HPDE6-E6E7 (cell line): Measurements from ENCODE around the gene SDF2L1.
"Not testable (repeated sequence)": the region's sequence is repeated elsewhere in the genome, so short reads cannot be mapped to it uniquely, and the experiment has no call there.

Experiments
- DNase-seq: peaks from one replicate; pipeline ENCODE4 v3.0.0; 2011; ENCODE audit warnings: missing footprints; ENCODE audit errors: extremely low spot score

SDF2L1 gene

DNA sequence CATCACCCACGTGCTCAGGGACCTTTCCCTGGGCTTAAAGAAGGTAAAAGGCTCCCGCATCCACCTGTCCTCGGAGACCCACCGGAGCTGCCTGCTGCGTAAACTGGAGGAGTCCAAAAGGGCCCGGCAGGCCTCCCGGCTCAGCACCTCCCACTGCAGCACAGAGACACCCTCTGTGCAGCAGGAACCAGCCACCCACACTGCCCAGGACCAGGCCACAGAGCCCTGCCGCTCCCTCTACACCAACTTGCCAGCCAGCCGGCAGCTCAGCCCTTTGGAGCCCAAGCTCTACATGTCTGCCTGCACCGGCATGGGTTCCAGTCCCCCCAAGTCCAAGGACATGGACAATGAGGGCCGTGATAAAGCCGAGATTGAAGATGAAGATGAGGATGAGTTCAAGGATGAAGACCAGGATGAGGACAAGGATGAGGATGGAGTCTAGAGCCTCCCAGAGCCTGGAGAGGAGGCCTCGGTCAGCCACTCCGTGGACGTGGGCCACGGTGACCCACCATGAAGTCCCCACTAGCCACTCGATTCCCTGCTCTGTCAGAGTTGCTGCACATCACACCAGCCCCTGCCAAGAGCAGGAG is 5.4 kb upstream of the SDF2L1 start:
- no peak for DNase-seq

DNA sequence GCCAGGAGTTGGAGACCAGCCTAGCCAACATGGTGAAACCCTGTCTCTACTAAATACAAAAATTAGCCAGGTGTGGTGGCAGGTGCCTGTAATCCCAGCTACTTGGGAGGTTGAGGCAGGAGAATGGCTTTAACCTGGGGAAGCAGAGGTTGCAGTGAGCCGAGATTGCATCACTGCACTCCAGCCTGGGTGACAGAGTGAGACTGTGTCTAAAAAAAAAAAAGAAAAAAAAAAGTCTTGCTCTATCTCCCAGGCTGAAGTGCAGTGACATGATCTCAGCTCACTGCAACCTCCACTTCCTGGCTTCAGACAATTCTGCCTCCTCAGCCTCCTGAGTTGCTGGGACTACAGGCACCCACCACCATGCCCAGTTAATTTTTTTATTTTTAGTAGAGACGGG is 4.7 kb upstream of the SDF2L1 start:
- DNase-seq, result not testable (repeated sequence)

DNA sequence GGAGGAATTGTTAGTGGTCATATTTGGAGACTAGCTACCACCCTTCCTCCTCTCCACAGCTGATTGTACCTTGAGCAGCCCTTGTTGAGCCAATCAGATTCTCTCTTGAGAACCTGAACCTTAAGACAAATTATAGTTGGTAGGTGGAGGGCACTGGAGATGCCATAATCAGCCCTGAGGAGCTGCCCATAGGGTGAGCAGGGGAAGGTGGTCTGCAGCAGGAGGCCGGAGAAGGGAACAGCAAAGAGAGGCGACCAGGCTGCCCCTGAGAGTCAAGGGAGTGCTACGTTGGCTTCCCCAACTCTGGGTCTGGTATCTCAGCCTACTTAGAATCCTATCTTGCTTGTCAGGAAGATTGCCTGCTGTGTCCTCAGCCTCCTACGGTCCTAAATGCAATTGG is 2.7 kb upstream of the SDF2L1 start:
- no peak for DNase-seq

DNA sequence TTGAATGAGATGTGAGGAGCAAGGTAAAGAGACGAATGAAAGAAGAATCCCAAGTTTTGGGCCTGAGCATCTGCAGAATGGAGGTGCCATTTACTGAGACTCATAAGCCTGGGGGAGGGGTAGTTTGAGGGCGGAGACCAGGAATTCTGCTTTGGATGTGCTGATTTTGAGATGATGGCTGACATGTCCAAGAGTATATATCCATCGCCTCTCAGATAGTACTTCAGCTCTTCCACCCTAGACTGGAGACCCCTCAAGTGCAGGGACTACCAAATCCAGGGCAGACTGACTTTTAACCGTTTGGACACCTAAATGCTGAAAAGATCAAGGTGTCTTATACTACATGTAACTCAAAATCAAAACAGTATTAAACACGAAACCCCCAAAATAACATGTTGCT is 1.3 kb upstream of the SDF2L1 start:
- DNase-seq, result no peak

DNA sequence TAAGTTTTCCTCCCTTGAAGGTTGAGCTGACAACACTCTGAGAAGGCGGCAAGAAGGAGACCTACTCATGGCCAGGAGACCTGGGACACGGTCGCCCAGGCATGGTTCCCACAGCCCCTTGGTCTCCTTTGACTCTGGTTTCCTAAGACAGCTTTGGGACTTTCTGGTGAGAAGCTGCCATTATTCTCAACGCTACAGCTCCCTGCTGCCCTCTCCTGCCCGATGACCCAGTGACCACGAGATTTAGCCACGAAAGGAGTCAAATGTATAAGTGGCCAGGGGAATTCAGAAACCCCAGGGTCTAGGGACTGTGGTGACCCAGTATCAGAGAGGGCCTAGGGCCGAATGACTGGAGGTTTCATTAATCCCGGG is 699 bp upstream of the SDF2L1 start:
- no peak for DNase-seq

DNA sequence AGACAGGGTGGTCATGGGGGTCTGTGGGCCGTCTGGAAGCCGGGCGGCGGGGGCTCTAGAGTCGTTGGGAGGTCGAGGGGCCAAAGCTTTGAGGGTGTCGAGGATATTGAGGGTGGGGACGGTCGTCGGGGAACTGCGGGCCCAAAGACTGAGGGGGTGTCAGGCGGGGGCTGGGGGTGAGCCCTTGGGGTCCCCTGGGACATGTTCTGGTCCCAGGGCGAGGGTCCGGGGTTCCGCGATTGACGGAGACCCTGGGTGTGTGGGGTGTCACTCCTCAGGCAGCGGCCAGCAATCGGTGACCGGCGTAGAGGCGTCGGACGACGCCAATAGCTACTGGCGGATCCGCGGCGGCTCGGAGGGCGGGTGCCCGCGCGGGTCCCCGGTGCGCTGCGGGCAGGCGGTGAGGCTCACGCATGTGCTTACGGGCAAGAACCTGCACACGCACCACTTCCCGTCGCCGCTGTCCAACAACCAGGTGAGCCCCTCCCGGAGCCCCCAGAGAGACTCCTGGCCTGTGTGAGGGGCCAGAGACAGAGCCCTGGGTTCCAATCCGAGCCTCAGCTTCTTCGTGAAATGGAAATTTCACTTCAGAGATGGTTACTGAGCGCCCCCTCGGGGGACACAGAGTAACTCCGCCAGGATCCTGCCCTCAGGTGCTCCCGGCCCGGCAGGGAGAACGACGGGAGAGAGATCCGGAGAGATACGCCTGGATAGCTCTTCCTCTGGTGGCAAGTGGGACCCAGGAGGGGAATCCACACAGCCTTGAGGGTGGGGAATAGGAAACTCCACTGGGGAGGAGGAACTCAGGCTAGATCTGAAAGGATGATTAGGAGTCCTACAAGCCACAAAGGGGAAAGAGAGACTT is 714 bp downstream of the SDF2L1 start:
- DNase-seq, result no peak

DNA sequence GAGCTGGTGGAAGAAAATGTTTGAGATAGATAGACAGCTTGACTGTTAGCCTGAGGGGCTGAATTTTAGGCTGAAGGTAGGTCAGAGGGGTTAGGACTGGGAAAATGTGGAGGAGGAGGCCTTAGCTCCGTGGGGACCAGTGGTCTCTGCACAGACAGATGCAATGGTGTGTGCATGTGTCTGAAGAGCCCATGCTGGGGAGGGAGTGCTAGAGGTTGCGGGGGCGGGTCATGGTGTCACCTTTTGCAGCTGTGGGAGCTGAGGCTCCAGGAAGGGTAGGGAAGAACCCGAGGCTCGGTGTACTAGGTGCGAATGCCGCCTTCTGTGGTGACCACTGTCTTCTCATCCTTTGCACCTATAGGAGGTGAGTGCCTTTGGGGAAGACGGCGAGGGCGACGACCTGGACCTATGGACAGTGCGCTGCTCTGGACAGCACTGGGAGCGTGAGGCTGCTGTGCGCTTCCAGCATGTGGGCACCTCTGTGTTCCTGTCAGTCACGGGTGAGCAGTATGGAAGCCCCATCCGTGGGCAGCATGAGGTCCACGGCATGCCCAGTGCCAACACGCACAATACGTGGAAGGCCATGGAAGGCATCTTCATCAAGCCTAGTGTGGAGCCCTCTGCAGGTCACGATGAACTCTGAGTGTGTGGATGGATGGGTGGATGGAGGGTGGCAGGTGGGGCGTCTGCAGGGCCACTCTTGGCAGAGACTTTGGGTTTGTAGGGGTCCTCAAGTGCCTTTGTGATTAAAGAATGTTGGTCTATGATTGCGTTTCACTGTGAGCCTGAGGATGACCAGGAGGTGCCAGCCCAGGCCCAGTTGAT is 1.6 kb downstream of the SDF2L1 start:
- no peak for DNase-seq

DNA sequence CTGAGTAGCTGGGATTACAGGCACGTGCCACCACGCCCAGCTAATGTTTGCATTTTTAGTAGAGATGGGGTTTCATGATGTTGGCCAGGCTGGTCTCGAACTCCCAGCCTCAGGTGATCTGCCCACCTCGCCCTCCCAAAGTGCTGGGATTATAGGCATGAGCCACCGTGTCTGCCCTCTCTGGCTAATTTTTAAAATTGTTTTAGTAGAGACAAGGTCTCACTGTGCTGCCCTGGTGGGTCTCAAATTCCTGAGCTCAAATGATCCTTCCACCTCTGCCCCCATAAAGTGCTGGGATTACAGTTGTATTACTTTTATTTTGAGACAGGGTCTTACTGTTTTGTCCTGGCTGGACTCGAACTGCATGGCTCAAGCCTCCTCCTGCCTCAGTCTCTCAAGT is 3.4 kb downstream of the SDF2L1 start:
- DNase-seq, result not testable (repeated sequence)

DNA sequence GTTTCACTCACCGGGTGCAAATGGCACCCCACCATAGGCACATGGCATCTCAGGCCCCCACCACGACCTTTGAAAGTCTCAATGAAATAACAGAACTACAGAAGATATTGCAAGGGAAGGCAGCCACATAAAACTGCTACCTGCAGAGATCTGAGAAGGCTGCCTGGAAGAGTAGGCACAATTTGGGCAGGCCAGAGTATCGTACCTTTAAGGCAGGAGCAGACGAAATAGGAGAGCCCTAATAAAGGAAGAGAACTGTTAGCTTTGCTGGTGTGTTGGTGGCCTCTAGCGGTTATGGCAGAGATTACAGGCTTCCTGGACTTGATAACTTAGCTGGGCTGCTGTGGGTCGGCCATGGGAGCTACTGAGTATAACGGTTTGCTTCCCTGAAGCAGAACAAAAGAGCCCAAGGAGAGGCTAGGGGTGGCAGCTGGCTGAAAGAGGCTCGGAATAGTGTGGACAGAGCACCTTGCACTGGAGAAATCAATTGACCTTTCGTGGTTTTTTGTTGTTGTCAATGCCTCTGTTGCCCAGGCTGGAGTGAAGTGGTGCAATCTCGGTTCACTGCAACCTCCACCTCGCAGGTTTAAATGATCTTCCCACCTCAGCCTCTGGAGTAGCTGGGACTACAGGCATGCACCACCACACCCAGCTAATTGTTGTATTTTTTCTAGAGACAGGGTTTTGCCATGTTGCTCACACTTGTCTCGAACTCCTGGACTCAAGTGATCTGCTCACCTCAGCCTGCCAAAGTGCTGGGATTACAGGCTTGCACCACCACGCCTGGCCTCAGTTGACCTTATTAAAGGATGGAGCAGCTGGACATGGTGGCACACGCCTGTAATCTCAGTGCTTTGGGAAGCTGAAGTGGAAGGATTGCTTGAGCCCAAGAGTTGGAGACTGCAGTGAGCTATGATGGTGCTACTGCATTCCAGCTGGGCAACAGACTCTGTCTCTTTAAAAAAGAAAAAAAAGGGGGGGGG is 4.8 kb downstream of the SDF2L1 start:
- no peak for DNase-seq

DNA sequence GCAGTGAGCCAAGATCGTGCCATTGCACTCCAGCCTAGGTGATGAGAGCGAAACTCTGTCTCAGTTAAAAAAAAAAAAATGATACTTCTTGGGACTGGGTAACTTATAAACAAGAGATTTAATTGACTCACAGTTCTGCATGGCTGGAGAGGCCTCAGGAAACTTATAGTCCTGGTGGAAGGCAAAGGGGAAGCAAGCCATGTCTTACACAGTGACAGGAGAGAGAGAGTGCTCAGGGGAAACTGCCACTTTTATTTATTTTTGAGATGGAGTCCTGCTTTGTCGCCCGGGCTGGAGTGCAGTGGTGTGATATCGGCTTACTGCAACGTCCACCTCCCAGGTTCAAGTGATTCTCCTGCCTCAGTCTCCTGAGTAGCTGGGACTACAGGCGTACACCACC is 8.2 kb downstream of the SDF2L1 start:
- no peak for DNase-seq

DNA sequence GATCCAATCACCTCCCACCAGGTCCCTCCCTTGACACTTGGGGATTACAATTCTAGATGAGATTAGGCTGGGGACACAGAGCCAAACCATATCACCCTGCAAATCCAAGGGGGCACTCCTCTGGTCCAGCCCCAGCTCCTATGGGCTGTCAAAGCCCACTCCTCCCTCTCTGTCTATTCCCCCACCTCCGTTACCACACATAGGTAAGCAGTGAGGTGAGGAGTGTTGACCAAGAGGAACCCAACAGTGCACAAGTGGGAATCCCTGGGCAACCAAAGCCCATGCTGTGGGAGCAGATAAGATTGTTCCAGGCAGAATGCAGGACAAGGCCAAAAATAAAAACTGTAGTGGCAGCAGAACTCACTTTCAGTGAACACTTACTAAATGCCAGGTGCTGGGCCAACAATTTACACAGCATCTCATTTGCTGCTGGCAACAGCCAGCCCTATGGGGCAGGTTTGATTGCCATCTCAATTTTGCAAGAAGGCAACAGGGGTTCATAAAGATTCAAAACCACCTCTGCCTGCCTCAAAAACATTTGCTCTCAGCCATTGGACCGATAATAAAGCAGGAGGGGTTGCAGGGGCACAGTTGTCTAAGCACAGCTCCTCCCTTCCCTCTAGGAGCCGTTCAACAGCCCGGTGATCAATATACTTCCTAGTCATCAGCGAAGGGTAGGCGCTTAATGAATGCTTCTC is 8.9 kb downstream of the SDF2L1 start:
- DNase-seq, result no peak

DNA sequence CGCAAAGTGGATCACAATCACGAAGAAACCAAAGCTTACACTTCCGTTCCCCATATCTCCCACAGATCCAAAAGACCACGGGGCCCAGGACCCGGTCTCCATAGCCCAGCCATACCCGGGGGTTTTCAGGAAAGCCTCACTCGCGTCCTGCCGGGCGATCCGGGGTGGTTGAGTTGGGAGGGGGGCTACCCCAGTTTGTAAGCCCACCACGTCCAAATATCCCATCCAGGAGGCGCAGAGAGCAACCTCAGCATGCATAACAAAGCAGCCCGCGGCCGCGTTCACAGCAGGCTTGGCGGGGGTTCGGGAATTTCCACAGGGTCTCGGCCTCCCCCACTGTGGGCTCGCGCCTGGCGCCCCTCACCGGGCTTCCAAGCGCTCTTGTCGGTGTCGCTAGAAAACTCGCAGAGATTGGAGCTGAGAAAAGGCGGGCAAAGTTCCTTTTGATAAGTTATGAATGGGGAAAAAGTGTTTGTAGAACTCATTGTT is 9.5 kb downstream of the SDF2L1 start:
- no peak for DNase-seq

DNA sequence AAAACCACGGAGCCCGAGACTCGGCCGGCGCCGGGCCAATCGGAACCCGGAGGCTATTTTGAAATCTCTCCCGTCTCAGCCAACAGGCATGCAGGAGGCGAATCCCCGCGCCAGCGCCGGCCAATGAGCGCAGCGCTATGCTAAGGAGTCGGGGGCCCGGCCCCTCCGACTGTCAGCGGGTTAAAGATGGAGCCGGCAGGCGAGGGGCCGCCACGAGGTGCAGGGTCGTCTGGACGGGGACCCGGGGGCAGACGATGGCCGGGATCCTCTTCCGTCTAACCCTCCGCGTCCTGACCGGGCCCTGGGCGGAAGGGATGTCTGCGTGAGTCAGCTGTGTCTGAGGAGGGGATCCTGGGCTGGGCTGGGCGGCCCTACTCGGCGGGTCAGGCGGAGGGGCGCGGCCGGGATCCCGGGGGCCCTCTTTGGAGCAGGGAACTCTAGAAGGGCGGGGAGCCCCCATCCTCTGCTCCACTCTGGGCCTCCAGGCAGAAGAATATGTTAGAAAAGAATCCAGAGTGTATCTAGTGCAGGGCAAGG is 10.0 kb downstream of the SDF2L1 start:
- DNase-seq, result peak; percentile 85

DNA sequence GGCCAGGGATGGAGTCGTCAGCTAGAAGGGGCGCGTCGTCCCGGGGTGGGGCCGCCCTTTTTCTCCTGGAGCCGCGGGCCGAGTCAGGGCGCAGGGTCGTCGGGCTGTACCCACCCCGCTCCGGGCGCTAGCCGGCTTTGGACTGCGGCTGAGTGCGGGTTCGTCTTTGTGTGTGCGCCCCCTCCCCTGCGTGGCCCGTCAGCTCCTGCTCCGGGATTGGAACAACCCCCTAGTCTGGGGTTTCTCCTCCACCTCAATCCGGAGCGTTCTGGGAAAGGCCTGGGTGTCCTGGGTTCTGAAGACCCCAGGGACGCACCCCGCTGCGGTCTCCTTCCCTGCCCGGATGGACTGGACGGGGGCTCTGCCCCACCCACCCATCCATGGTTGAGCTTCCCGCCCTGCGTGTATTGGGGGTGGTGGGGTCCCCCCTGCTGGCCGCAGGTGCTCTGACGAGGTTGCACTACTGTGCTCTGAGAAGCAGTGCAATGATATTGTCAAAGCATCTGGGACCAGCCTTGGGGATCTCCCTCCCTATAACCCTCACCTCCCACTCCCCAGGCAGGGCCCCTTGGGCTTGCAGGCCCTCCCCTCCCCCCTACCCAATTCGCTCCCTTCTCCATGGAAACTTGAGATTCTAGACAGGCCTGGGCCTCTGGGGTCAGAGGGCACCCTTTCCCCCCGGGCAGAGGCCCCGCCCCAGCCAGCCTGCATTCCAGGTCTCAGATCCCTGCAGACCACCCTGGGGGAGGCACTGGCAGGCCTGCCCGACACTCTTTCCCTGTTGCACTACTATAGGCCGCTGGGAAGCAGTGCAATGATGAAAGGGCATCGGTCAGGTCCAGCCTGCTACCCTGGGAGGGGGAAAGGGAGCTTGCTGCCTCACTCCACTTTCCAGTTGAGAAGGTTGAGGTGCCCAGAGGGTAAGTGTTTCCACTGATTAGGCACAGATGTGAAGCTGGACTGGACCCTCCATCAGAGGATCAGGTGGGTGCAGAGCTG is 10.7 kb downstream of the SDF2L1 start:
- no peak for DNase-seq

DNA sequence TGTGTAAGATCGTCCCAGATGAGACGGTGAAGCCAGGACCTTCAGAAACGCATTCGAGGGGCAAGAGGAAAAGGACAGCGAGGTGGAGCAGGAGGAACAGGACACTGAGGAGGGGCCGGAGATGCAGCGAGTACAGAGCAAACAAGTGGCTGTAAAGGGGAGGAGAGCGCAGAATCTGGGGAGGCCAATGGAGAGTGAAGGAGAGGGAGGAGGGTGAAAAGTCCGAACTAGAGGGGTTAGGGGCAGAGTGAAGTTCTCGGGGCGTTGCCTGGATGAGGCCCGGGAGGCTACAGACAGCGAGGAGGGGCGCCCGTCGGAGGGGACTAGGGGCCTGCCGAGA is 14.9 kb downstream of the SDF2L1 start:
- DNase-seq, result no peak

DNA sequence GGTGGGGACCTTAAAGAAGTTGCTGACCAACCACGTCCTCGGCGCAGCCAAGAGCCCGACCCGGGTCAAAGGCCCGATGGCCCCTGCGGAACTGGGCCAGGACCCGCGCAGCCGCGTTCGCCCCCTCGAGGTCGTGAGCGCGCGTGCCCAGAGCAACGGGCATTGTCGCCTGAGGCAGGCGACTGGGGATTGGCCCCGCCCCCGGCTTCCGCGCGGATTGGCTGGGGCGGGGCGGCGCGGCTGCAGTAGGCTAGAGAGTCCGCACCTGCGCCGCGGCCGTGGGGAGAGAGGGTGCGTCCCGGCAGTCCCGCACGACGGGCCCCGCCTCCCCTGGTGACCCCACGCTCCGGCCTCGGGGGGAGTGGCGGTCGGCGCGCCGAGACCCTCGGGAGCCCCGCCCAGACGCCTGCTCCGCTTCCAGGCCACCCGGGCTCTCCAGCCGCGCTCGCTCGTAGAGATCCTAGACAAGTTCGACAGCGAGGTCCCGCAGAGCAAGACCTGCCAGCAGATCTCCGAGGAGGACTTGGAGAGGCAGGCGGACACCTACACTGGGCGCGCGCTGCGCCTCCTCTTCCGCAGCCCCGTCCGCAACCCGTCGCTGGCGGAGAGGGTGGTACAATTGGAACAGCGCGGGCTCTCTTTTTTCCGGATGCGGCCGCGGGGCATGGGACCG is 15.4 kb downstream of the SDF2L1 start:
- no peak for DNase-seq

DNA sequence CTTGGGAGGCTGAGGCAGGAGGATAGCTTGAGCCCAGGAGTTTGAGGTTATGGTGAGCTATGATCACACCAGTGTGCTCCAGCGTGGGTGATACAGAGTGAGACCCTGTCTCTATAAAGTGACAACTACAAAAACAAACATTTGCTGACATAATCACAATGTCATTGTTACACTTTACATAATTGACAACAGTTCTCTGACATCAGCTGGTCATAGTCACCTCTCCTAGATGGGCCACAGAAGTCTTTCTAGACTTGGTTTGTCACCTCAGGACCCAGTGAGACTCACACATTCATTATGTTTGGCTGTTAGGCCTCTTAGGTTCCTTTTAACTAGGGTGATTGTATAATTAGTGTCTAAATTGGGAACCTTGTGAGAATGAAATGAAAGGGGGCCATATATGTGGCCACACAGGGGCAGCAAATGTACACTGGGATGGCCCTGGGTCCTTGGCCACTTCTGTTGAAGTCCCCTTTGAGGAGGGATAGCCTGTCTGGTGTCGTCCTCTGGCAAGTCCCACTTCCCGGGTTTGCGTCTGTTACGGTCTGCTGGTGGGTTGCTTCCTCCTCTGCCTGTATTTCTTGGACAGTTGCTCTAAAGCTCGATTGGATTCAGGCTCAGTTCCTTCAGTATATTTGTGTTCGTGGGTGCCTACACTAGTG is 17.9 kb downstream of the SDF2L1 start:
- DNase-seq, result no peak

DNA sequence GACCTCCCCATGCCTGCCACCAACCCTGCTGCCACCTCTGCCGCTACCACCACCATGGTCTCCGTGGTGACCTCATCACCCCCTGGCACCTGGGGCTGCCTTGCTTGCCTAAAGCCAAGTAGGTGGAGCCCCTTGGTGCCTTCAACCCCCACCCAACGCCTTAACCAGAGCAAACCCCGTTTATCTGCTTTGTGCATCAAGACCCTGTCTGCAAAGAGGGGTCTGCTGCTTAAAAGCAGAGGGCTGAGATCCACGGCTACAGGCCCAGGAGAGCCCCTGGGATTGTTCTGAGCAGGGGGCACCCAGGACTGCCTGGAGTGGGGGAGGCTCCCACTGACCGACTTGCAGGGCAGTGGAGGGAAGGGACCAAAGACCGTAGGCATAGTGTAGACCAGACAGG is 18.8 kb downstream of the SDF2L1 start:
- DNase-seq, result no peak
